GM11168 (cell line): ENCODE results near the gene CLCN4.

Experiments
- in situ Hi-C: fragments of 300-500 bp; cut with MboI; formaldehyde crosslinking; loops from one replicate; pipeline ENCODE4 v1.12.0; 2022; ENCODE audit warnings: low sequenced_read_pairs; ENCODE audit not compliant: unreplicated experiment

The CLCN4 gene

DNA sequence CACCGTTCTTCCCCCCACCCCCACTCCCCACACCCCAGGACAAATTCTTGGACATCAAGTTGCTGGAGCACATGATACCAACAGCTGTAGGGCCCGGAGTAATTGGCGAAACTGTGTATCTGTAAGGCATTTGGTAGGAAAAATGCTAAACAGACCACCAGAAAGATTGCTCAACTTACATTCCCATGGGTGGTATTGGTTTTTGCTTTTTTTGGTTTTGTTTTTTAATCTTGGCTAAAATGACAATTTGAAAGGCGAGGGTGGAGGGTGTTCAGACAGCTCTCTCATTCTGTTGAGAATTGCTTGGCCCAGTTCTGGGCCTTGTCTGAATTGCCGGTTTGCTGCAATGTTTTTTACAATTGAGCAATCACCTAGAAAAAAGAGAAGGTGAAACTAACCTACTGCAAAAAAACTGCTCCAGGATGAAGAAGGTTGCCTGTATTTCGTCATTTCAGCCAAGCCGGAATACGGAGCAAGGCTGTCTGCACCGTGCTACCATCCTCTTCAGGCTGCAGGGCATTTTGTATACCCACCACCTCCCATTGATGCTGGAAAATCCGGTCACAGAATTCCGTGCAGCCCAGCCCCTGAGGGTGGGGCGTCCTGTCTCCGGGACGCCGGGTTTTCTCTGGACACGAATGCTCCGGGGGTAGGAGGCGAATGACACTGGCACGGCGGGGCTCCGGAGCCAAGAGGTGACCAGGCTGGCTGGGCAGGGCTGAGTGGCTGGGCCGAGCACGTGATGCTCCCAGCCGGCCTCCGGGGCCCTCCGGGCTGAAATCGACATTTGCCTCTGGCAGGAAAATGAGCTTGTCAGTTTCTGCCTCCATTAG lies at the start of gene CLCN4:
CLCN4 (plus strand) TSS at position 777 of the 833 bp plus-strand sequence. CDS start 28,058 bp downstream, outside the sequence.
- in situ Hi-C loops = no loop called here

DNA sequence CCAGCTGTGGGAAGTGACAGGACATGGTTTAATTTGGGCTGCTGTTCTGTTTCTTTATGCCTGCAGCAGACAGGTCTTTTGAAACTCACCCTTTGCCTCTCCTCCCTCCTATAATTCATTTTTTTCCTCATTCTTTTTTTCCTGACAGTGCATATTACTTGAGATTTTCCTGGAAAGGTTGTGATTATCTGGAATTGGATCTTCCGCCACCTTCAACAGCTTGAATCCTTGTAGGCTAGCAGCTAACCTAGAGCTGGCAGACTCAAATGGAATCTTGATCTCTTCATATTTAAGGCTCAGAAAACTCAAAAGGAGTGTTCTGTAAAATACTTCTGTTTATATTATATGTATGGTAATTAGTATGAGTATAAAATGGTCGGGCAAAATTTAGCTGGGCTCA lies 49.3 kb upstream of the CLCN4 start:
- in situ Hi-C loops = loop anchor here (5.0 kb wide), 1 partner anchor 100 kb away; no protein-coding TSS in a partner anchor

- in situ Hi-C loops = loop anchor here (5.0 kb wide), 1 partner anchor 101 kb away; no protein-coding TSS in a partner anchor
These were observed 48.5 kb upstream of the CLCN4 start for GRCh38 chrX:10108288-10108687.

- in situ Hi-C loops = loop anchor here (5.0 kb wide), 1 partner anchor 102 kb away; no protein-coding TSS in a partner anchor
These were observed 47.1 kb upstream of the CLCN4 start for GRCh38 chrX:10109695-10110094.

DNA sequence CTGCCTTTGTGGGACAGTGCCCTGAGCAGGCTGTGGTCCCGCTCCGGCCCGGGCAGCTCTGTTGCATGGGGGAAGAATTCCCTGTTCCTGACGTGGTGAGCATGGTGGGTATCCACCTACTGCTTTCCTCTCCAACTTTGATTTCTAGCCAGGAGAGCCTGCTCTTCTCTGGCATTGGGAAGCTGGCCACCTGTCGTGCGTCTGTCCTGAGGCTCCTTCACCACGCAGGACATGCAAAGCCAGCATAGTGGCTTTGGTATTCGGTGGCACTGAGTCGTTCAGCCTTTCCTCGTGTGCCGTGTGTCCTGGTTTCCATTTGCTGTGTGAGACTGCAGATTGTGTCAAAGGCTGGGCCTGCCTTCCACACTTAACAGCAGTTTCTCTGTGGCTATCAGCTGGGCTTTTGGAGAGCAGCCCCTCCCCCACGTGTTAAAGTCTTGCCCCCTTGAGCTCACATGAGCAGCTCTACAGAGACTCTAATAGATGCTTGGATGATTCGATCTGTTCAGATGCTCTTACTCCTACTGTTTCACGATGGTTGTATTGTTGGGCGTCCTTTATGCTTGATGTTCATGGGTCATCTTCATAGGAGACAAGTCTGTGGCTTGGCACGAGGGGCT lies 46.3 kb upstream of the CLCN4 start:
- in situ Hi-C loops = no loop called here

DNA sequence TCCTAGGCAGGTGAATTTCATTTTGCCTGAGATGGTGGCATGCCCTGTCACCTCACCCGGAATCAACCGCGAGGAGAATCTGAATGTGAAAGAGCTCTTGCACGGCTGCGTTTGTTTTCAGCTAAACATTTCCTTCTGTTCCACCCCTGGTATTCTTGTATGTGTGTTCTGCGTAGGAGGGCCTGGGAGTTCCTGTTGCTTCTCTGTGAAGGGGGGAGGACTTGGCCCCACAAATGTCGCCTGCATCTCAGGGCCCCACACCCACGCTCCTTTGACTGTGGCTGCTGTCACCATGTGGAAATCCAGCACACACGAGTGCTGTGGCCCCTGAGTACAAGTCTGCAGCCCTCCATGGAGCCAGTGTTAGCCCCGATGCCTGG lies 45.8 kb upstream of the CLCN4 start:
- in situ Hi-C loops = no loop called here

DNA sequence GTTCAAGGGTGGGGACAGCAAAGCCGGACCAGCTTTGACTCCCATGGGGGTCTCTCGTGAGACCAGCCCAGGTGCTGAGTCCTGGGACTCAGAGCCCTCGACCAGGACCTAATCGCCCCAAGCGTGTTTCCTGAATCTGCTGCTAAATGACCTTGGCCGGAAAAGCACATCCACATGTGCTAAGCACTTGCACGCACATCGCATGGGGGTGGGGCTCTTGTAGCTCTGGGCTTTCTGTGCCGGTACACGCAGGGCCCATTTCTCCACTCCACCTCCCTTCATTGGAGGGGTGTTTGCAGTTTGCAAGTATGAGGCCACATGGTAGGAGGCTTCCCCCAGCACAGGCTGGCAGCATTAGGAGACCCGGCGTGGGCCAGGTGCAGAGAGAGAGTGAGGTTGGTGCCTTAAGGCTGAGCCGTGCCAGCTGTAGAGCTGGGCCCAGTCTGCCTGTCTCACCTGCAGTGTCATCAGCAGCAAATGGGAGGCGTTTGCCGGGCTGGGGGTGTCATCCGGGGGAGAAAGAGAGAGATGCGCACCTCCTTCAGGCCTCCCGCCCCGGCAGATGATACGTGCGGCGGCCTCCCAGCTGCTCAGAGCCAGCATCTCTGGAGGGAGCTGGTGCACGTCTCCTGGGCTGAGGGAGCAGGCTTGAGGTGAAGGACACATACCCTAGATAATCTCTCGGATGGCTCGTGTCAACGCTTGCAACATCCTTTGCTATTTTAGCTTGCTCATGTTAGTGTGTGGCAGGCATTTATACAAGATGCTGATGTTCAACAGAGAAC lies 45.2 kb upstream of the CLCN4 start:
- in situ Hi-C loops = no loop called here

DNA sequence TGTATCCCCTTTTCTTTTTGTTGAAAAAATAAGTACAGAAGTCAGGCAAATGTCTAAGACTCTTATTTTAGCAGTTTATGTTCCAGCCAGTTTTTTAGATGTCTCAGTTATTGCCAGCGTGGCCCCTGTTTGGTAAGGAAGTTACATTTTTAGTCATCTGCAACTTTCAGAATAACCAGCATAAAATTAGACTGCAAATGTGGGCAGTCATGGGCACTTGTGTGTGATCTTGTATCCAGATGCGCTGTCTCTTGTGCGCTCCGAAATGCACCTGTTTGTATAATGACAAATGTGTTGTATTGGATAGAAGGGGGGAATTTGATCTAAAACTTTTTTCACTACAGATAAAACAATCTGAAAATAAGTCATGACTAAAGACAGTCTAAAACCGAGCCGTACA lies 44.3 kb upstream of the CLCN4 start:
- in situ Hi-C loops = no loop called here

DNA sequence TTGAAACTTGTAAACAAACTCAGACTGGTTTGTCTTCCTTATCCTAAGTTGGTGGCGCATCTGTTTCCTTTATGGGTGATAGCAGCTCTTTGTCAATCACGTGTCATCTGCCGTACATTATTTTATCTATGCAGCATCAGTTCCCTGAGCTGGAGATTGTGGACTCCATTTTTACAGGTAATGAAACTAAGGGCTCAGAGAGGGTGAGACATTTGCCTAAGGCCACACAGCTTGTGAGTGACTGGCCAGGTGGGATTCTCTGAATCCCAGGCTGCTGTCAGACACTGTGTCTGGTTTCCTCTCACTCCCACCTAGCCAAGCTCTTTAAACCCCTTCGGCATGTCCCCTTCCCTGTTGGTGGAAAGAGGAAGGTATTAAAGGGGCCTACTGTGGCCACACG lies 41.7 kb upstream of the CLCN4 start:
- in situ Hi-C loops = no loop called here

DNA sequence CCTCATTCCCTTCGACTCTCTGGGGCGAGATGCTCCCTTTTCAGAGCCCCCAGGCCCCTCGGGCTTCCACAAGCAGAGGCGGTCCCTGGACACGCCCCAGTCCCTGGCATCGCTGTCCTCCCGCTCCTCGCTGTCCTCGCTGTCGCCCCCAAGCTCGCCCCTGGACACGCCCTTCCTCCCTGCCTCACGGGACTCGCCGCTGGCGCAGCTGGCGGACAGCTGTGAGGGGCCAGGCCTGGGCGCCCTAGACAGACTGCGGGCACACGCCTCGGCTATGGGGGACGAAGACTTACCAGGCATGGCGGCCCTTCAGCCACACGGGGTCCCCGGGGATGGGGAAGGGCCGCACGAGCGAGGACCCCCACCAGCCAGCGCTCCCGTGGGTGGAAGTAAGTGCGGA lies 39.5 kb upstream of the CLCN4 start:
- in situ Hi-C loops = no loop called here

GRCh38 chrX:10117864-10118377 lies 38.9 kb upstream of the CLCN4 start:
- in situ Hi-C loops = no loop called here

DNA sequence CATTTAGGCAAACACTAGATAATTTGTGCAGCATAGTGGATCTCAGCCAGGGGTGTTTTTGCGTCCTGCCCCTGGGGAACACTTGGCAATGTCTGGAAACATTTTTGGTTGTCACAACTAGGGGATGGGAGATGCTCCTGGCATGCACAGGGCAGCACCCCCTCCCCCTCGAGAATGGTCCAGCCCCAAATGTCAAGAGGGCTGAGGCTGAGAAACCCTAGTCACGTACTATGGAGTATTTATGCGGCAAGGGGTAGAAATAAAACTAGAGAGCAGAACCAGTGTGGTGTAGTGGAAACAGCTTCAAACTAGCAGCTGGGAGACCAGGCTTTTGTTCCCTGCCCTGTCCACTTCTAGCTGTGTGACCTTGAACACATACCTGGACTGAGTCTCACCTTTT lies 38.2 kb upstream of the CLCN4 start:
- in situ Hi-C loops = no loop called here

DNA sequence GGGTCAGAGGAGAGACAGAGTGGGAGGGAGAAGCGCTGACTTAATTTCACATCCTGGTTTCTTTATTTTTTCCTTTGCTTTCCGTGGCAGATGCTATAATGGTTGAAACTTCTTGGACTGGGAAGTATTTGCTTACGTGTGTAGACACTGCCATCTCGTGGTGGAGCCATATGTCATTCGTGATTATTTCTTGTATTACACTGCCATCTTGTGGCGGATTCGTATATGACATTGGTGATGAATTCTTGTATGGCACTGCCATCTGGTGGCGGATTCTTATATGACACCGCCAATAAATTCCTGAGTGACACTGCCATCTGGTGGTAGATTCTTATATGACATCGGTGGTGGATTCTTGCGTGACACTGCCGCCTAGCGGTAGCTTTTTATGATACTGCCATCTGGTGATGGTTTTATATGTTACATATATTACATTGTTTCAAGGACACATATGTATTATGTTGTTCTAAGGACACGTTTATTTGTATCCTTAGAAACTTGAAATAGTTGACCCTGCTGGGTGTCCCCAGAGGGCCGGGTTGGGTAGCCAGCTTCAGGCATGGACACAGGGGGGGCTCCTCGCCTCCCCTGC lies 37.3 kb upstream of the CLCN4 start:
- in situ Hi-C loops = no loop called here

GRCh38 chrX:10120331-10120730 lies 36.4 kb upstream of the CLCN4 start:
- in situ Hi-C loops = no loop called here

- in situ Hi-C loops = no loop called here
These were observed 35.9 kb upstream of the CLCN4 start for GRCh38 chrX:10120828-10121227.

GRCh38 chrX:10121787-10122186 lies 35.0 kb upstream of the CLCN4 start:
- in situ Hi-C loops = no loop called here

- in situ Hi-C loops = loop anchor here (25.0 kb wide), 1 partner anchor 237 kb away; no protein-coding TSS in a partner anchor
These were observed 32.1 kb upstream of the CLCN4 start for GRCh38 chrX:10124506-10125247.

- in situ Hi-C loops = loop anchor here (25.0 kb wide), 1 partner anchor 238 kb away; no protein-coding TSS in a partner anchor
These were observed 31.5 kb upstream of the CLCN4 start for GRCh38 chrX:10125248-10125615.

DNA sequence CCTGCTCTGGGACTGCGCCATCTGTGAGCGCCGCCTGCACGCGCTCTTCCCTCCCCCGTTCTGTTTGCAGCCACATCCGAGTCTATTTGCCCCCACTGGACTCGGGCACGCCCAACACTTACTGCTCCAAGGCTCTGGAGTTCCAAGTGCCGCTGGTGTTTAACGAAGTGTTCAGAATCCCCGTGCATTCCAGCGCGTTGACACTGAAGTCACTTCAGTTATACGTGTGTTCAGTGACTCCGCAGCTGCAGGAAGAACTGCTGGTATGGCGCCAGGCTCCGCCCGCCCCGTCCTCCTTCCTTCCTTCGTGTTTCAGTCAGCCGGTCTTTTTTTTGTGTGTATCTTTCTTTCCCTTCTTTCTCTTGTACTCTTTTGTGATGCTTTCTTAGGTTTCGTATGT lies 30.7 kb upstream of the CLCN4 start:
- in situ Hi-C loops = loop anchor here (25.0 kb wide), 1 partner anchor 239 kb away; no protein-coding TSS in a partner anchor
